Activated CD4-positive, CD25-positive, alpha-beta regulatory T cell treated with anti-CD3 and anti-CD28 coated beads, Interleukin-2, amount 50 U/mL, for 24 hours (primary cell): ENCODE data around the gene IL31RA.
A peak's percentile ranks its signal among the peaks of the same experiment; 100 is the strongest.

Experiments
- ATAC-seq, 2 donors: fragments of 150-1000 bp; cut with Tn5 transposase; one replicate each; pipeline ENCODE4 v1.10.0; 2021; ENCODE audit warnings: mild to moderate bottlenecking in 1 of 2, moderate library complexity in 1 of 2

Gene IL31RA

DNA sequence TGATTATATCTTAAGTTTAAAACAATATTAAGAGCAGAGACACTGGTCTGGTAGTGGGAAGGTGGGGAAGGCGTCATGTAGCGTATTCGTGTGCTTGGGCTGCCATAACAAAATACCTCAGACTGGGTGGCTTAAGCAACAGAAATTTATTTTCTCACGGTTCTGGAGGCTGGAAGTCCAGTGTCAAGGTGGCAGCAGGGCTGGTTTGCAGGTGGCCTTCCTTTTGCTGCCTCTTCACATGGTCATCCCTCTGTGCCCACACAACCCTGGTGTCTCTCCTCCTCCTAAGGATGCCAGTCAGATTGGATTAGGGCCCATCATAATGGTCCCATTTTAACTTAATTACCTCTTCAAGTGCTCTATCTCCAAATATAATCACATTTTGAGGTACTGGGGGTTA lies 9.6 kb downstream of the IL31RA start:
- ATAC-seq: no peak

DNA sequence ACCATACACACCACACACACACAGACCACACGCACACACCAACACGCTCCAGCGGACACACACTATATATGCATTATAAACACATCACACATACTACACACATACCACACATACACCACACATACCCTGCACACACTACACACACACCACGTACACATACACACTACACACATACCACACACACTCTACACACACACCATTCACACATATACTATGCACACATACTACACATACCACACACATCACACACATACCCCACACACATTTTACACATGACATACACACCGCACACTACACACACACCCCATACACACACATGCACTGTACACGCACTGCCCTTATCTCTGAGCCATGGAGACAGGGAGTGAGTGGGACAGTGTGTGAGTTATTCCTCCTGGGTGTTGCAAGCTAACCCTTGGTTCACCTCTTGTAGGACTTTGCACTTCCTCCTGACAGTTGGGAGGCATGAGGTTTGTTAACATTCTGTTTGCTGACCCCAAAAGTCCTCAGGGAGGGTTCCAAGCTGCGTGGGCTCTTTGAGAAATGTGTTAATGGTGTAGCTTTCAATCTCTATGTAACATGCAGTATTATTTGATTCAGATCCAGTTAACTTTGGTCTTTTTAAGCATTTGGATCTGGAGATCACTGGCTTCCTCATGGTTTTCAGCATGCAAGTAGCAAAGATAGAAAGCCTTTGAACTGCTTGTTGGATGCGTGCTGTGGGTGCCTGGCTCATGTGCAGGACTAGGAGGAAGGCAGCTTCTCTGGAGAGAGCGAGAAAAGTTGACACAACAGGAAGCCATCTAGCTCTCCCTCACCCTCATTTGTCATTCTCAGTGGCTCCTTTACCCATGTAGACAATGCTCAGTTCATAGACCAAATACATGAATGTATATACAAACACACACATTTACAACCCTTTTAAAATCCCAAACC lies 13.7 kb downstream of the IL31RA start:
- ATAC-seq: no peak

DNA sequence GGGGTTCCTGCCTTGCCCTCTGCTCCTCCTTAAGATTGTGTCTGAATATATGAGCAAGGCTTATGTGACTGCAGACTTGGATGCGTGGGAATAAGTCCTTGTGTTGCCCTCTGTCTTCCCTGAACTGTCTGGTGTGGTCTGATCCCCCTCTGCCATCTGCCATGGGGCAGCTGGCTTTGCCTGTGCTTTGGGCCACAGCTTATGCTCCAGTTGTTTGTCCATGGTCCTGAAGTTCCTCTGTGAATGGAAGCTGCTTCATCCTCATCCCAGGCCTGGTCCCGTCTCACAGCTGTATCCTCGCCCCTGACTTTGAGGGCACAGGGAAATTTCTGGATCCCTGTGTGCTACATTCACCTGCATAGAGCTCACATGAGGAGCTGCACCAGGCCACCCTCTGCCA lies 14.7 kb downstream of the IL31RA start:
- ATAC-seq: no peak

DNA sequence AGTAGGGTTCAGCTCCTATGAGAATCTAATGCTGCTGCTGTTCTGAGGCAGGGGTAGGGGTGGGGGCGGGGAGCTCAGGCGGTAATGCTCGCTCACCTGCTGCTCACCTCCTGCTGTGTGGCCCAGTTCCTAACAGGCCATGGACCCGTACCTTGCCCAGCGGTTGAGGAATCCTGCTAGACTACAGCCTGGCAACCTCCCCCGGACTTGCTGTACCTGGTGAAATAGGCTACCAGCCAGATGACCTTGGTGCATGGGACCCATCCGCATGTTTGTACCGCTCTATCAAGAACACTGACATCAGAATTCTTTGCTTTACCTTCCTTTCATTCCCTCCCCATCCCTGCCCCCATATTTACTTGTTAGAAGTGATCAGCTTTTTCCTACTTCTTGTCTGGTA lies 15.3 kb downstream of the IL31RA start:
- ATAC-seq: no peak

DNA sequence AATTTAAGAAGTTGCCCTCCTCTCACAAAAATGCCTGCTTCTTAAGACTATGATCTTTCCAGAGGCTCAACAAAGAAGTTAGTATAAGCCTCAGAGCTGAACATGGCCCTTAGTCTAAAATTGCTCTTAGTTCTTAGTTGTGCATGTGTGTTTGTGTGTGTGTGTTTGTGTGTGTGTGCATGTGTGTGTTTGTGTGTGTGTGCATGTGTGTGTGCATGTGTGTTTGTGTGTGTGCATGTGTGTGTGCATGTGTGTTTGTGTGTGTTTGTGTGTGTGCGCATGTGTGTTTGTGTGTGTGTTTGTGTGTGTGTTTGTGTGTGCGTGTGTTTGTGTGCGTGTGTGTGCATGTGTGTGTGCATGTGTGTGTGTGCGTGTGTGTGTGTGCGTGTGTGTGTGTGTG lies 15.8 kb downstream of the IL31RA start:
- no peak for ATAC-seq

DNA sequence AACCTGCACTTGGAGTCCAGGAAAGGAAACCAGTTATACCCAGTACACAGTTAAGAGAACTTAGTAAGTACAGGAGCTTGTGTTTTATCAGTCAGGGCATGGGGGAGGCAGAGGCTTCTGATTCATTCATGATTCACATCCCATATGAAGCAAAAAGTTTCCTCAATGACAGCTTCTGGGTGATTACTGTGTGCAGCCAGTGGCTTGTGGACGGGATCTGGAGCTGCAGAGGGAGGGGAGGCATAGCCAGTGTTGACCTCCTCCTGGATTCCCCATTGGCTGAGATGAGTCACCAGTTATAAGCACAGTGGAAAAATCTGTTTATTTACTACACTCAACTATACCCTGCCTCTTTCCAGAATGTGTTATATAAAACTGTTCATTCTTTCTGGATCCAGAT lies 17.7 kb downstream of the IL31RA start:
- peak; percentile 98 to 99 for ATAC-seq

DNA sequence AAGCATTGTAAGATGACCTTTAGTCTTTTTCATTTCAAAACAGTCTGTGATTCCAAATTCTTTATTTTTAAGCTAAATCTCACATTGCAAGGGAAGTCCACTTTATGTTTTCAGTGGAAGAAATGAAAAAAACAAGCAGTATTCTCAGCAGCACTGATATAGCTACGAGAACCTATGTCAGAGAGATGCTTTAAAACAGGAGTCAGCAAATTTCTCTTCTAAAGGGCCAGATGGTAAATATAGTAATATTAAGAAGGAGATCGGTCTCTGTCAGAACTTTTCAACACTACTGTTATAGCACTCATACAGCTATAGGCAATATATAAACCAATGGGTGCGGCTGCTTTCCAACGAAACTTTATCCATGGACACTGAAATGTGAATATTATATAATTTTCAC lies 18.7 kb downstream of the IL31RA start:
- no peak for ATAC-seq

DNA sequence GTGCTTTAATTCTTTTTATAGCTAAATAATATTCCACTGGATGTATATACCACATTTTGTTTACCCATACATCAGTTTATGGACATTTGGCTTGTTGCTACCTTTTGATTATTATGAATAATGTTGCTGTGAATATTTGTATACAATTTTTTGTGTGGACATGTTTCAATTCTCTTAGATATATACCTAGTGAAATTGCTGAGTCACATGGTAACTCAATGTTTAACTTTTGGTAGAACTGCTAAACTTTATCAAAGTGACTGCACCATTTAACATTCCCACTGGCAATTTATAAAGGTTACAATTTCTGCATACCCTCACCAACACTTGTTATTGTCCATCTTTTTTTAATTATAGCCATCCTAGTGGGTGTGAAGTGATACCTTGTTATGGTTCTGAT lies 22.1 kb downstream of the IL31RA start:
- ATAC-seq: no peak

DNA sequence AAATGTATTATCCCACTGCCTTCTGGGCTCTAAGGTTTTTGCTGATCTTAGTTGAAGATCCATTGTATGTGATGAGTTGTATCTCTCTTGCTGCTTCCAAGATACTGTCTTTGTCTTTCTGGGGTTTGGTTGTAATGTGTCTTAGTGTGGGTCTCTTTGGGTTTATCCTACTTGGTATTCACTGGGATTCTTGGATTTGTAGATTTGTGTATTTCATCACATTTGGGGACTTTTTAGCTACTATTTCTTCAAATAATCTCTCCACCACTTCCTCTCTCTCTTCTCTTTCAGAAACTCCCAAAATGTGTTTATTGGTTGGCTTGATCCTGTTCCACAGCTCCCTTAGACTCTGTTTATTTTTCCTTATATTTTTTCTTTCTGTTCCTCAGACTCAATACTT lies 26.5 kb downstream of the IL31RA start:
- ATAC-seq: no peak

DNA sequence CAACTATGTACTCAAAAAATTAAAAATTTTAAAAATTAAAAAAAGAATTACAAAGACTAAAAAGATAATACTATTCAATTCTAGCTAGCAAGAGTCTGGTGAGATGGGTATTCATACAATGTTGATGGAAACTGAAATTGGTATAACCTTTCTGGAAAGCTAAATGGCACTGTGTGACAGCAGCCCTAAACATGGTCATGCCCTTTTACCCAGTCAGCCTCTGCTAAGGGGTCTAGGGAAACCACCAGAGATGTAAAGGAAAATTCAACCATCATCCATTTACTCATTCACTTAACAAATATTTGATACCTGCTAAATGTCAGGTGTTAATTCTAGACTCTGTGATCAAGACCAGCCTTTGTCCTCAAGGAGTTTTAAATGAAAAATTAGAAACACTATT lies 29.3 kb downstream of the IL31RA start:
- no peak for ATAC-seq

DNA sequence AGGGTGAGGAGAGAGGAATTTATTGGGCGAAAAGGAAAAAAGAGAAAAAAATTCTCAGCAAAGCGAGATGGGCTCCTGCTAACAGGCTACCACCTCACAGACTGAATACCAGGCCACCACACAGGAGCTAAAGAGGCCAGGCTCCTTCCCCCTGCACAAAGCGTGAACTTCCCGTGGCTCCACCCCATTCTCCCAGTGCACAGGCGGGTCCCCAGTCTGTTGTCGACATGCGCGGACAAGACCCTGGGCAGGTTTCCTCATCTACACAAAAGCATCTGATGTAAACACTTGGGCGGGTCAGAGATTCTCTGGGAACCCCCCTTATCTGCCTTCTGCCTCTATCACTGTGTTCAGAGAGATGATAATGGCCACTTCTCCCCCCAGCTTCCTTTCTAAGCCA lies 34.2 kb downstream of the IL31RA start:
- no peak for ATAC-seq

DNA sequence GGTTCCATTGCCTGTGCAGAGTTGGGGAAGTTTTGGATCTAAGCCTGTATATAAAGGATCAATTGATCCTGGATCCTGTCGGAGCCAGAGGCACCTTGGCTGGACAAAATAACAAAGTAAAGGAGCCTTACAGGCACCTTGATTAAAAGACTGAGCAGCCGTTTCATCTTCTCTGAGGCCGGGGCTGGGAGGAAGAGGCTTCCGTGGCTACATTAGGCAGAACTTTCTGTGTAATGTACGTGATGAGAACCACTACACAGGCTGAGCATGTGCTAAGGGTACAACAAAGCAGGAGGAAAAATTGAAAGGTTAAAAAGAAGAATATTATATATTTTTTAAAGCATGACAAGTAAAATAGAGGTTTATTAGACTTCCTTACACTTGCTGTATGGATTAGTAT lies 37.0 kb downstream of the IL31RA start:
- no peak for ATAC-seq

DNA sequence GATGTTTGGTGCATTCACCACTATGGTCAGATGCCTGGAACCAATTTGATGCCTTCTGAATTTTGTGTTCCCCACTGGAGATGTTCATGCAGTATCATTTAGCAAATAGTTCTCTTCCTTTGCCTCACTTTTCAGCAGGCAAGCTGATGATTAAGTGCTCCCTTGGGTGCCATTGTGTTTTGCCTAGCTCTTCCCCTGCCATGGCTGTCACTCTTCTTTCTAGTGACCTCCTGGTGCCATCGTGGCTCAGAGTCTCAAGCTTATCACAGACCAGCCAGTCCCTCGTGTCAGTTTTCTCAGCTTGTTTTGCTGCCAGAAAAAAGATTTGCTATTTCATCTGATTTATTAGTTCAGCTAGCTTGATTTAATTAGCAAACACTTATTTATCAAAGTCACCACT lies 41.3 kb downstream of the IL31RA start:
- no peak for ATAC-seq

DNA sequence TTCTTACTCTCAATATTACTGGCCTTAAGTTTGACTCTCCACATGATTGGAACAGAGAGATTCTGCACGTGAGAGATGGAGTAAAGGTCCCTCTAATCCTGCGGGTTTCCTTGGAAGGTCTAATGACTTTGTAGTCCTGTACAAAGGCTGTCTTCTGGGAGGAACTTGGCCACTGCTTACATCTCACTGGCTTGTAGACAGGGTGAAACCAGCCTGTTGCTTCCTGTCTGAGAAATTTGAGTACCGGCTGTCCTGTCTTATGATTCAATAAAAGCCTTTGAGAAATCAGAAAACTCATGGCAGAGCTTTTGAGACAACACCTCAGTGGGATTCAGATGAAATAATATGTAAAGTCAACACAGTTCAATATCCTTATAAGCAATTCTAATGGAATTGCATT lies 43.0 kb downstream of the IL31RA start:
- no peak for ATAC-seq

DNA sequence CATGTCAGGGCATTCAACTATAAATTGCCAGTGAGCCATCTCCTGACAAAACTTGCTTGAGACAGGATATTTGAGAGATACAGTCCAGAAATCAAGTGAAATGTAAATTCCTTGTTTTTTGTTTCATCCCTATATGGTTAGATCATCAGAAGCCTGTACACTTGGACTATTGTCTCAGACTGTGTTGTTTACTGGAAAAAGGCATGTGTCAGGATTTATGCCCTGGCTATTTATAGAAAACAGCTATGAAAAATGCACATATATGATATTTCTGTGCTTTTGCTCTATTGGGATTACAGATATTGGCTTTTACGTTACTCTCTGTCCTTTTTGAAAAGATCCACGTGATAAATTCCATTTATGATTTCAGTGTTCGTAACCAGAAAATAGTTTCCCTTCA lies 44.2 kb downstream of the IL31RA start:
- ATAC-seq: no peak

DNA sequence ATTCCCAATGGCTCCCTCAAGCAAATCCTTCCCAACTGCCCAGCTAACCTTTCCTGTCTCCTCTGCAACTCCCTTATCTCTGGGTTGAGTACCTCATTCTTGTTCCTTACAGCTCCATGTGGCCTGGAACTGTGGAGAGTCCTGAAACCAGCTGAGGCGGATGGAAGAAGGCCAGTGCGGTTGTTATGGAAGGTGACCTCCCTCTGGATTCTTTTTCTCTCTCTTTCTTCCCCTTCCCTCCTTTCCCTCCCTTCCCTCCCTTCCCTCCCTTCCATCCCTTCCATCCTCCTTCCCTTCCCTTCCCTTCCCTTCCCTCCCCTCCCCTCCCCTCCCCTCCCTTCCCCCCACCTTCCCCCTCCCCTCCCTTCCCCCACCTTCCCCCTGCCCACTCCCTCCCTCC lies 45.1 kb downstream of the IL31RA start:
- no peak for ATAC-seq

DNA sequence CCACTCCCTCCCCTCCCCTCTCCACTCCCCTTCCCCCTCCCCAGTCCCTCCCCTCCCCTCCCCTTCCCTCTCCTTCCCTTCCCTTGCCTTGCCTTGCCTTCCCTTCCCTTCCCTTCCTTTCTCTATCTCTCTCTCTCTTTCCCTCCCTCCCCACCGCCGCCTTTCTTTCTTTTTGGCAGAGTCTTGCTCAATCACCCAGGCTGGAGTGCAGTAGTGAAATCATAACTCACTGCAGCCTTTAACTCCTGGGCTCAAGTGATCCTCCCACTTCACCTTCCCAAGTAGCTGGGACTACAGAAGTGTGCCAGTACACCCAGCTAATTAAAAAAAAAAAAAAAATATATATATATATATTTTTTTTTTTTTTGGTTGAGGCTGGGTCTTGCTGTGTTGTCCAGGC lies 45.5 kb downstream of the IL31RA start:
- no peak for ATAC-seq

DNA sequence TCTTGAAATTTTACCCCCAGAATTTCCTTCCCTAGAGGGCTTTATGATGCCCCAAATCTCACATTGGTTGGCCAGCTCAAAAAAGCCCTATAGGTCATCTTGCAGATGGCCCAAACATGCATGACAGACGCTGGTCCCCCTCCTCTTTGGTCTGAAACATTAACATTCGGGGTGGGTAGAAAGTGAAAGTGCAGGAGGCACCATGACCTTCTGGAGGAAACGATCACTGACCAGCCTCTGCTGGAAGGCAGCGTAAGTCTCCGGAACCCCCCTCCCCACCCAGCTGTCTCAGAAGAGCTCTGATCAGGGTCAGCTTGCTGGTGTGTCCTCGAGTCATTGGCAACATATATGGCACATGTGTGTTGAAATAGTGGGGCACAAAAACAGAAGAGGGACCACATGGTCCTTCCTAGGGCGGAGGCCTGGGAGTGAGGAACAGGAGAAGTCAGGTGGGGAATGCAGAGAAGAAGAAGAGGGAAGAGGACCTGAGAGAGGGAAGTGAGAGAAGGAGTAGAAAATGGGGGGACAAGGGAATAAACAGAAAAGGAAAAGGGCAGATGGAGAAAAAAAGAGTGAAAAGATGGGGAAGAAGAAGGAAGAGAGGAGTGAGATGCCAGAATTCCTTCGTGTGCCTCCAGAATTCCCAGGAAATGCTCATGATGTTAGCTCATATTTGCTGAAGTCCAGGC lies 46.2 kb downstream of the IL31RA start:
- no peak for ATAC-seq

DNA sequence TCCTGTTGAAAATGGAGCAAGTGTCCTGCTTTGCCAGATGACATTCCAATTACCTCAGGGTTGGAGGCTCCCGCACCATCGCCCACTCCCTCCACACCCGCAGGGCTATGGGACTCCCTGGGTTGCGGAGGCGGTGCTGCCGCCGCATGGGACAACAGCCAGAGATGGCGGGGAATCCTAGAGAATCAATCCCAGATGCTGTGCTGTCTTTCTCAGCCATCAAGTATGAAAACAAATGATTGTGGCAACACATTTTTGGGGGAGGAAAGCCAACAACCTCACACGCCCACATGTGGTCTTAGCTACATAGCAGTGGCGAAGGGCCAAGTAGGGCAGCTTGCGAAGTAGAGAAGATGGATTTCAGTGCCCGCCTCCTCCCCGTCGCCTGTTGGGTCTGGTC lies 46.7 kb downstream of the IL31RA start:
- no peak for ATAC-seq

DNA sequence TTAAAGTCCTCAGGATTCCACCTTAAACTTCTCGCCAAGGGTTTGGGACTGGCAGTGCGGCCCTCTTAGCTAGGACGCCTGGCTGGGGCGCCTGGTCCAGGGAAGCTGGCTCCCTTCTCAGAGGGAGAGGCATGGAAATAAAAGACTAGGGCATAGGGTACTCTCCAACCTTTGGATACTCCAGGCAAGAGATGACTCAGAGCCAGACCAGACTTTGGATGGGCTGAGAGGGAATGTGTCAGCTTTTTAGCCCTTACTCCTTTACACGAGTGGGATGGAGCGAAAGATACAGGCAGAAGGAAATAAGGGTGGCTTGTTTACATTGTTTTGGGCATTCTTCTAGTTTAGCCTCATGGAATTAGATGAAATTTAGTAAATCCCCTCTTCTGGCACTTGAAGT lies 48.2 kb downstream of the IL31RA start:
- ATAC-seq: no peak

DNA sequence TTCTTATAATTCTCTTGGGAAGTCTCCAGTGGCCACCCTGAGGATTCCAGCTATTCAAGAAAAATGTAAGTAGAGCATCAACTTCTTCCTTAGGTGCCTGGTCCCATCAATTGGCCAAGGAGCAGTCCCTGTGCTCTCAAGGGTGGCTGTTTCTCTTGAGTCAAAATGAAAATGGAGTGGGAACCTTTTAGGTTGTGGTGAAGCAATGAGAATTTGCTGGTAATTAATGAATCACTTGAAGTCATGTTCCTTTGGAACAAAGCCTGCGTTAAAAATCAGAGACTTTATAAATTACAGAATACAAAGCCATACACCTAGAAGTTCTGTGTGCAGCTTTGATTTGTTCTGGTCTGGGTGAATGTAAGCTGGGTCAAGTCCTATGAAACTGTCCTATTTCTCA lies 48.9 kb downstream of the IL31RA start:
- no peak for ATAC-seq

DNA sequence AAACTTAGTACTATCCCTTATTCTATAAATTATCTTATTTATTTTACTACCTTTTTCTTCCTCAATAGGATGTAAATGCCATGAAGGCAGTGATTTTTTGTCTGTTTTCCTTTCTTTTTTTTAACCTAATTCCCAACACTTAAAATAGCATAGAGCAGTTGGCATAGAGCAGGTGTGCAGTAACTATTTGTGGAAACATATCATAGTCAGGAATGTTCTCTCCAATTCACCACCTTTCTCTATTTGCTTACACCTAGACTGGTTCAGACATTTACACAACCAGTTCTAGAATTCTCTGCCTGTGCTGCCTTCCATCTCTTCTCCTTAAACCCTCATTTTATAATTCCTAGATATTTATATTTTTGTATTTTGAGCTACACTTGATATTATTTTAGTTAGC lies 49.6 kb downstream of the IL31RA start:
- ATAC-seq: no peak

DNA sequence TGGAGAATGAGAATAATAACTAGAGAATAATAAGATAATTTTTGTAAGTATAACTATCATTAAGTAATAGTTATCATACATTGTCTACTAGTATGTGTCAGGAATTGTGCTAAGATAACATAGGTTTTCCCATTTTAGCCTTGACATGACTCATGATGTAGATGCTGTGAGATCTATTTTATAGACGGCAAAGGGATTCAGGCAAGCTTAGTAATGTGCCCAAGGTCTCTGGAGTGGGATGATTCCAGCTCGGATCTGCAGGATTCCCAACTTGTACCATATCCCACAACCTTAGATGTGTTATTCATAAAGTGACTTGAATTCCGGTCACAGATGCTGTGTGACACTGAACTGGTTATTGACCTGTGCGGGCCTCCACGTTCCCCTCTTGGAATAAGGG lies 51.5 kb downstream of the IL31RA start:
- ATAC-seq: no peak

DNA sequence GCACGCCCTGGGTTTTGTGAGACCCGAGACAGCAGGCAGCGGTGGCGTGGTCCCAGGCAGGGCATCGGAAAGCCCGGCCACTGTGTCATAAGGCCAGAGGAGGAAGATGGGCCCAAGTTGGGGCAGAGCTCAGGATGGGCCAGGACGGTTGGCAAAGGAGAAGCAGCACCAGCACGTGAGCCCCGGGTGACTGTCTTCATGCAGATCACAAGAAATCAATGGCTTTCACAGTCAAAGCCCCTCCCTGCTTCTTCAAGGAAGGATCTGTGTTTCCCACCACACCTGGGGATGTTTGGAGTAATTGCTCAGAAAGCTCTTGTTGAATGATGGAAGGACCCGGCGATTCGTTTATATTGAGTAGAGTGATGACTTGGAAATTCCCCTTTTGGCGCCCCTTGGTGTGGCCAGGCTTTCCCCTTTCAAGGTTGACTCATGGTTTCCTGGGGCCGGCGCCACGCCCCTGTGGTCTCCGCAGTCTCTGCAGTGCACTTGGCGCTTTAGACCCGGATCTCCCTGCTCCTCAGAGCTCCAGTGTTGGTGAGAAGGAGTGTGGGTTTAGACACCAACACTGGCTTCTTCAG lies 52.1 kb downstream of the IL31RA start:
- ATAC-seq: peak; percentile 89 to 94
